Liver (tissue), 9 donors: ENCODE data around the gene KRT6C. TPM values are rescaled to one million over a fixed set of nuclear protein-coding genes. Genes with fewer than 3 reads are reported as not detected.

Experiments
- DNase-seq: peaks from one replicate; pipeline ENCODE4 v3.0.0-alpha.2; 2017; ENCODE audit warnings: low spot score
- H3K27ac ChIP-seq, 2 donors: one replicate each; pipeline ENCODE4 v1.7.0; 2013; ENCODE audit warnings: inconsistent platforms in 2 of 2, low read length in 2 of 2, control low read depth in 1 of 2, low read depth in 1 of 2, mild to moderate bottlenecking in 1 of 2
- H3K27me3 ChIP-seq, 4 donors: one replicate each; pipeline versions ENCODE4 v1.6.1 to v1.7.0; 2013; ENCODE audit warnings: low read length in 3 of 4, inconsistent platforms in 1 of 4, mild to moderate bottlenecking in 1 of 4, moderate library complexity in 1 of 4; ENCODE audit not compliant: control insufficient read depth in 4 of 4, insufficient read depth in 4 of 4
- H3K36me3 ChIP-seq, 4 donors: one replicate each; pipeline versions ENCODE4 v1.6.1 to v1.7.0; 2013; ENCODE audit warnings: low read length in 3 of 4, mild to moderate bottlenecking in 3 of 4, low read depth in 1 of 4, moderate library complexity in 1 of 4; ENCODE audit not compliant: control insufficient read depth in 4 of 4, insufficient read depth in 3 of 4
- H3K4me1 ChIP-seq, 4 donors: one replicate each; pipeline versions ENCODE4 v1.6.1 to v1.7.0; 2013; ENCODE audit warnings: low read length in 3 of 4, mild to moderate bottlenecking in 3 of 4, moderate library complexity in 1 of 4; ENCODE audit not compliant: control insufficient read depth in 4 of 4, insufficient read depth in 4 of 4
- H3K4me3 ChIP-seq, 3 donors: one replicate each; pipeline versions ENCODE4 v1.6.1 to v1.7.0; 2013; ENCODE audit warnings: low read length in 3 of 3, control low read depth in 1 of 3, low read depth in 1 of 3, mild to moderate bottlenecking in 1 of 3
- H3K9ac ChIP-seq, 2 donors: one replicate each; pipeline ENCODE4 v1.7.0; 2013; ENCODE audit warnings: low read length in 2 of 2, mild to moderate bottlenecking in 2 of 2, moderate library complexity in 2 of 2, control low read depth in 1 of 2, low read depth in 1 of 2
- H3K9me3 ChIP-seq, 4 donors: one replicate each; pipeline versions ENCODE4 v1.6.1 to v1.7.0; 2013; ENCODE audit warnings: low read length in 3 of 4; ENCODE audit not compliant: control insufficient read depth in 4 of 4
- CTCF ChIP-seq: fragments of 150-350 bp; IDR thresholded peaks from 2 replicates; pipeline ENCODE4 v1.5.1; 2017; ENCODE audit warnings: improper control_type of control experiment, low read depth, low read length; ENCODE audit not compliant: missing input control
- FOXA1 ChIP-seq: IDR thresholded peaks from 2 replicates; pipeline ENCODE4 v1.6.1; 2016; ENCODE audit warnings: antibody characterized with exemption
- FOXA2 ChIP-seq: IDR thresholded peaks from 2 replicates; pipeline ENCODE4 v1.6.1; 2016; ENCODE audit warnings: antibody characterized with exemption
- GABPA ChIP-seq, 2 donors: IDR thresholded peaks in 1 of 2; conservative IDR thresholded peaks in 1 of 2; 2 replicates each; pipeline ENCODE4 v1.6.1; 2016; ENCODE audit warnings: antibody characterized with exemption in 2 of 2, mild to moderate bottlenecking in 1 of 2, moderate library complexity in 1 of 2
- HNF4A ChIP-seq, 2 donors: conservative IDR thresholded peaks; 2 replicates each; pipeline ENCODE4 v1.6.1; 2016; ENCODE audit warnings: antibody characterized with exemption in 2 of 2, mild to moderate bottlenecking in 2 of 2
- HNF4G ChIP-seq: IDR thresholded peaks from 2 replicates; pipeline ENCODE4 v1.6.1; 2016; ENCODE audit warnings: antibody characterized with exemption
- MAX ChIP-seq: IDR thresholded peaks from 2 replicates; pipeline ENCODE4 v1.6.1; 2016; ENCODE audit warnings: antibody characterized with exemption
- NR2F2 ChIP-seq: IDR thresholded peaks from 2 replicates; pipeline ENCODE4 v1.6.1; 2016; ENCODE audit warnings: antibody characterized with exemption
- REST ChIP-seq: IDR thresholded peaks from 2 replicates; pipeline ENCODE4 v1.6.1; 2016; ENCODE audit warnings: antibody characterized with exemption, mild to moderate bottlenecking
- RXRA ChIP-seq, 2 donors: IDR thresholded peaks; 2 replicates each; pipeline ENCODE4 v1.6.1; 2017 to 2018; ENCODE audit warnings: antibody characterized with exemption in 2 of 2, mild to moderate bottlenecking in 1 of 2
- TAF1 ChIP-seq: conservative IDR thresholded peaks from 2 replicates; pipeline ENCODE4 v1.6.1; 2016; ENCODE audit warnings: antibody characterized with exemption, mild to moderate bottlenecking
- YY1 ChIP-seq: IDR thresholded peaks from 2 replicates; pipeline ENCODE4 v1.6.1; 2016; ENCODE audit warnings: antibody characterized with exemption, mild to moderate bottlenecking
- WGBS: extraction: QIAGEN DNeasy Blood & Tissue Kit; methylation state at CpG from one replicate; pipeline ENCODE4 v1.1.7; 2013; 5-methylcytosine and 5-hydroxymethylcytosine counted together
- polyA plus RNA-seq, 2 donors: library from polyadenylated mRNA; stranded (reverse) in 1 of 2; unstranded in 1 of 2; fragments of 200-250 nt in 1 of 2; fragments of >200 nt in 1 of 2; fragmentation: Nextera tagmentation in 1 of 2; extraction: Ambion mirVana in 1 of 2; gene quantifications; one replicate each; pipeline versions ENCODE4 v1.2.1 to v1.2.3, GENCODE V29; 2013 to 2015
- total RNA-seq, 2 donors: library from RNA; depleted of rRNA; stranded (reverse); fragments of >200 nt; gene quantifications; one replicate each; pipeline ENCODE4 v1.2.3, GENCODE V29; 2014
- donor health status: healthy.
- donor health status: healthy.
- donor health status: healthy.
- donor health status: healthy.
- donor health status: healthy.

Gene KRT6C
- total and polyA plus RNA-seq, 4 donors, result 0.61 TPM; not detected in 3

GRCh38 chr12:52522346-52523011, 48.9 kb upstream of the KRT6C start:
- TF ChIP-seq NR2F2, result no peak
- TF ChIP-seq REST, result no peak
- TF ChIP-seq TAF1, result no peak
- Histone ChIP-seq H3K9me3 (no peaks in the 10 kb centered on the region), H3K36me3 (no peaks in the 10 kb centered on the region), H3K27ac (no peak overlapping the region), H3K9ac (no peak overlapping the region), H3K27me3 (no peaks in the 10 kb centered on the region), H3K4me3 (no peak overlapping the region), H3K4me1 (no peaks in the 10 kb centered on the region)
- peak; percentile 28 for DNase-seq
- 77% methylated on average over 10 of the region's 10 CpGs for WGBS

- WGBS, result 84% methylated on average over 10 of the region's 10 CpGs
- no peak for TF ChIP-seq FOXA2
- no peak for TF ChIP-seq RXRA (IDR thresholded peaks at IDR 0.05)
- no peak for TF ChIP-seq YY1
- no peak for TF ChIP-seq CTCF
- no peak for TF ChIP-seq TAF1
- no peak for TF ChIP-seq HNF4G
- TF ChIP-seq HNF4A (conservative IDR thresholded peaks at IDR 0.05), result no peak
- no peak for TF ChIP-seq GABPA (IDR thresholded peaks at IDR 0.05 in 1 of 2, conservative IDR thresholded peaks at IDR 0.05 in 1 of 2)
- TF ChIP-seq NR2F2, result no peak
- TF ChIP-seq FOXA1, result no peak
- no peak for TF ChIP-seq MAX
- peak; percentile 27 for DNase-seq
Measured at GRCh38 chr12:52521568-52522266, 48.1 kb upstream of the KRT6C start.

More at GRCh38 chr12:52521568-52522266, 48.1 kb upstream of the KRT6C start:
- Histone ChIP-seq H3K9me3 (no peaks in the 10 kb centered on the region), H3K27me3 (no peaks in the 10 kb centered on the region), H3K4me1 (no peaks in the 10 kb centered on the region), H3K27ac (no peak overlapping the region), H3K4me3 (no peak overlapping the region), H3K36me3 (no peaks in the 10 kb centered on the region), H3K9ac (no peak overlapping the region)
